GM23338 (cell line): ENCODE results near the gene SLIT1. TPM values are rescaled to one million over a fixed set of nuclear protein-coding genes. Genes with fewer than 3 reads are reported as not detected.
A peak's percentile ranks its signal among the peaks of the same experiment; 100 is the strongest.

Experiments
- ATAC-seq: fragments of 200-7000 bp; cut with Tn5 transposase; 3 replicates; pipeline ENCODE4 v1.9.1; 2020
- DNase-seq: peaks from one replicate; pipeline ENCODE4 v3.0.0-alpha.2; 2015; ENCODE audit warnings: low spot score
- H2AFZ ChIP-seq: fragments of 200-600 bp; sonication (generic); 2 replicates; pipeline ENCODE4 v1.8.0; 2016; ENCODE audit warnings: antibody characterized with exemption, mild to moderate bottlenecking, moderate library complexity
- H3F3A ChIP-seq: fragments of 200-600 bp; sonication (generic); replicated peaks from 2 replicates; pipeline ENCODE4 v1.8.0; 2017; ENCODE audit warnings: antibody characterized with exemption, mixed run types, low read depth
- H3K27ac ChIP-seq: fragments of 200-600 bp; sonication (generic); 2 replicates; pipeline ENCODE4 v1.6.1; 2016; ENCODE audit warnings: low read depth
- H3K27me3 ChIP-seq: fragments of 200-600 bp; sonication (generic); 2 replicates; pipeline ENCODE4 v1.8.0; 2016; ENCODE audit warnings: mild to moderate bottlenecking, mixed run types, moderate library complexity; ENCODE audit not compliant: insufficient read depth
- H3K36me3 ChIP-seq: fragments of 200-600 bp; sonication (generic); 2 replicates; pipeline ENCODE4 v1.8.0; 2016; ENCODE audit warnings: mild to moderate bottlenecking; ENCODE audit not compliant: insufficient read depth
- H3K4me1 ChIP-seq: fragments of 200-600 bp; sonication (generic); 2 replicates; pipeline ENCODE4 v1.8.0; 2016; ENCODE audit warnings: mild to moderate bottlenecking, moderate library complexity; ENCODE audit not compliant: insufficient read depth
- H3K4me2 ChIP-seq: fragments of 200-600 bp; sonication (generic); 2 replicates; pipeline ENCODE4 v1.7.1; 2017; ENCODE audit warnings: mixed run types
- H3K4me3 ChIP-seq: fragments of 200-600 bp; sonication (generic); 2 replicates; pipeline ENCODE4 v1.6.1; 2016; ENCODE audit warnings: mixed run types
- H3K79me2 ChIP-seq: fragments of 200-600 bp; sonication (generic); replicated peaks from 2 replicates; pipeline ENCODE4 v1.8.0; 2017; ENCODE audit warnings: mild to moderate bottlenecking; ENCODE audit not compliant: insufficient read depth
- H3K9me2 ChIP-seq: fragments of 200-600 bp; sonication (generic); 2 replicates; pipeline ENCODE4 v1.8.0; 2017; ENCODE audit not compliant: insufficient read depth
- H4K20me1 ChIP-seq: fragments of 200-600 bp; sonication (generic); replicated peaks from 2 replicates; pipeline ENCODE4 v1.8.0; 2017; ENCODE audit warnings: mild to moderate bottlenecking; ENCODE audit not compliant: insufficient read depth
- H3K27ac Mint-ChIP-seq: 2 replicates; pipeline ENCODE4 v1.8.0; 2020; ENCODE audit warnings: inconsistent platforms, mild to moderate bottlenecking, moderate library complexity, mixed read lengths
- H3K27me3 Mint-ChIP-seq: 3 replicates; pipeline ENCODE4 v1.8.0; 2022; ENCODE audit warnings: low read depth, mild to moderate bottlenecking, moderate library complexity, mixed read lengths, inconsistent platforms; ENCODE audit not compliant: insufficient read depth, poor library complexity
- H3K36me3 Mint-ChIP-seq: 3 replicates; pipeline ENCODE4 v1.8.0; 2021; ENCODE audit warnings: low read depth, mild to moderate bottlenecking, inconsistent platforms, moderate library complexity, mixed read lengths
- H3K4me1 Mint-ChIP-seq: 3 replicates; pipeline ENCODE4 v1.8.0; 2020; ENCODE audit warnings: mild to moderate bottlenecking, inconsistent platforms, mixed read lengths
- H3K4me3 Mint-ChIP-seq: 3 replicates; pipeline ENCODE4 v1.8.0; 2021; ENCODE audit warnings: moderate library complexity, mild to moderate bottlenecking, inconsistent platforms, mixed read lengths
- H3K9me3 Mint-ChIP-seq: 3 replicates; pipeline ENCODE4 v1.8.0; 2020; ENCODE audit warnings: moderate library complexity, mild to moderate bottlenecking, inconsistent platforms, mixed read lengths
- CREB1 ChIP-seq: fragments of 250-450 bp; sonication (Bioruptor Pico); IDR thresholded peaks from 2 replicates; pipeline ENCODE4 v1.5.0; 2020; ENCODE audit warnings: low read depth, mild to moderate bottlenecking, moderate library complexity
- ETS1 ChIP-seq: IDR thresholded peaks from 2 replicates; pipeline ENCODE4 v1.6.1; 2016; ENCODE audit warnings: antibody characterized with exemption
- EZH2phosphoT487 ChIP-seq: fragments of 200-600 bp; sonication (generic); IDR thresholded peaks from one replicate; pipeline ENCODE4 v1.8.1; 2018; ENCODE audit warnings: antibody characterized with exemption; ENCODE audit not compliant: unreplicated experiment
- JUNB ChIP-seq: IDR thresholded peaks from one replicate; pipeline ENCODE4 v1.6.1; 2016; ENCODE audit warnings: antibody characterized with exemption; ENCODE audit not compliant: unreplicated experiment
- NANOG ChIP-seq: IDR thresholded peaks from 2 replicates; pipeline ENCODE4 v1.6.1; 2016; ENCODE audit warnings: antibody characterized with exemption, borderline replicate concordance
- ZNF331 ChIP-seq: fragments of 250-450 bp; sonication (Bioruptor Pico); IDR thresholded peaks from 2 replicates; pipeline ENCODE4 v1.5.0; 2020; ENCODE audit warnings: low read depth, mild to moderate bottlenecking, moderate library complexity
- ZNF462 ChIP-seq: fragments of 250-450 bp; sonication (Bioruptor Pico); IDR thresholded peaks from 2 replicates; pipeline ENCODE4 v1.5.0; 2020; ENCODE audit warnings: mild to moderate bottlenecking, moderate library complexity
- long read RNA-seq: library from polyadenylated mRNA; unstranded; transcript quantifications from one replicate; pipeline ENCODE4 v2.0.0, GENCODE V29; 2020; ENCODE audit not compliant: unreplicated experiment
- polyA plus RNA-seq: library from polyadenylated mRNA; unstranded; fragments of >200 nt; fragmentation: Nextera tagmentation; extraction: Ambion mirVana; gene quantifications from 2 replicates; pipeline ENCODE4 v1.2.1, GENCODE V29; 2016
- total RNA-seq: library from RNA; depleted of rRNA; stranded (reverse); fragments of >200 nt; shearing (Covaris generic); gene quantifications from 2 replicates; pipeline ENCODE4 v1.2.3, GENCODE V29; 2014; rRNA removed

SLIT1 gene
- total RNA-seq (1.7 and 2.0 TPM in 2 replicates), polyA plus RNA-seq (0.37 and 0.76 TPM in 2 replicates)
- long read RNA-seq: 0 reads

- no peak for TF ChIP-seq JUNB
- no peak for TF ChIP-seq ZNF331 (CRISPR knock-in tag)
- TF ChIP-seq ETS1: no peak
- TF ChIP-seq CREB1 (CRISPR knock-in tag): no peak
- TF ChIP-seq NANOG: no peak
- H3K4me2 ChIP-seq: peak within 1 kb of the TSS; percentile 92
- H2AFZ ChIP-seq: peak within 1 kb of the TSS; percentile 99
- H3F3A ChIP-seq: peaks cover 6% of the 10 kb centered on the region; the same call in 1 of the 2 replicates
- Mint-ChIP-seq H3K27me3 (peaks cover 49% of the 10 kb centered on the region), H3K27ac (no peak within 1 kb of the TSS), H3K4me3 (peak within 1 kb of the TSS; percentile 84), H3K4me1 (peaks cover 20% of the 10 kb centered on the region), H3K9me3 (no peaks in the 10 kb centered on the region), H3K36me3 (no peaks in the 10 kb centered on the region)
- H4K20me1 ChIP-seq: no peaks in the 10 kb centered on the region; the same call in 1 of the 2 replicates
- DNase-seq (peak; percentile 74), ATAC-seq (peak; percentile 80)
- peak within 1 kb of the TSS; percentile 79 for H3K4me3 ChIP-seq
- H3K27me3 ChIP-seq: peaks cover 59% of the 10 kb centered on the region
- H3K27ac ChIP-seq: no peak within 1 kb of the TSS
- no peaks in the 10 kb centered on the region for H3K36me3 ChIP-seq
- no peaks in the 10 kb centered on the region for H3K79me2 ChIP-seq
- peaks cover 13% of the 10 kb centered on the region for H3K4me1 ChIP-seq
- no peaks in the 10 kb centered on the region for H3K9me2 ChIP-seq
These were observed at the start of gene SLIT1 for GRCh38 chr10:97185326-97186058. Gene SLIT1 (minus strand): TSS chr10:97185959. CDS start chr10:97185674, 285 bp downstream.

GRCh38 chr10:97235353-97235752, 49.6 kb upstream of the SLIT1 start:
- H3K9me3 Mint-ChIP-seq: no peaks in the 10 kb centered on the region

More at GRCh38 chr10:97235353-97235752, 49.6 kb upstream of the SLIT1 start:
- DNase-seq: no peak
- Mint-ChIP-seq H3K27ac (no peak overlapping the region), H3K36me3 (no peaks in the 10 kb centered on the region; the same call in 1 of the 3 replicates), H3K4me1 (peaks cover 5% of the 10 kb centered on the region; the same call in 1 of the 3 replicates), H3K4me3 (no peak overlapping the region), H3K27me3 (no peaks in the 10 kb centered on the region)
- TF ChIP-seq ZNF462 (no peak), EZH2phosphoT487 (no peak), CREB1 (CRISPR knock-in tag) (no peak)
- Histone ChIP-seq H4K20me1 (no peaks in the 10 kb centered on the region), H3K36me3 (peaks cover 5% of the 10 kb centered on the region; the same call in 1 of the 2 replicates), H3K4me3 (no peak overlapping the region), H3K4me2 (no peak overlapping the region), H3F3A (no peaks in the 10 kb centered on the region), H3K4me1 (peaks cover 8% of the 10 kb centered on the region), H3K79me2 (no peaks in the 10 kb centered on the region), H3K9me2 (no peaks in the 10 kb centered on the region), H3K27me3 (no peaks in the 10 kb centered on the region), H2AFZ (no peak overlapping the region), H3K27ac (no peak overlapping the region)
- ATAC-seq: no peak
